Endodermal cell (in vitro differentiated cells): ENCODE results near the gene TDRD15. TPM values are rescaled to one million over a fixed set of nuclear protein-coding genes. Genes with fewer than 3 reads are reported as not detected.
"Not testable (repeated sequence)": the region's sequence is repeated elsewhere in the genome, so short reads cannot be mapped to it uniquely, and the experiment has no call there.

Experiments
- DNase-seq: peaks from one replicate; pipeline ENCODE4 v3.0.0-alpha.2; 2017
- H3K27ac ChIP-seq: 2 replicates; pipeline ENCODE4 v1.5.1; 2013; ENCODE audit warnings: mild to moderate bottlenecking, low read depth, low read length, moderate library complexity
- H3K27me3 ChIP-seq: 2 replicates; pipeline ENCODE4 v1.6.1; 2013; ENCODE audit warnings: mild to moderate bottlenecking, low read length, moderate library complexity; ENCODE audit not compliant: insufficient read depth, control insufficient read depth, poor library complexity, severe bottlenecking
- H3K36me3 ChIP-seq: 2 replicates; pipeline ENCODE4 v1.7.0; 2013; ENCODE audit warnings: mild to moderate bottlenecking, low read length, moderate library complexity; ENCODE audit not compliant: control insufficient read depth, insufficient read depth
- H3K4me1 ChIP-seq: one replicate; pipeline ENCODE4 v1.7.0; 2013; ENCODE audit warnings: low read length; ENCODE audit not compliant: control insufficient read depth, insufficient read depth
- H3K4me3 ChIP-seq: 2 replicates; pipeline ENCODE4 v1.5.1; 2013; ENCODE audit warnings: mild to moderate bottlenecking, low read length, moderate library complexity
- H3K9ac ChIP-seq: 2 replicates; pipeline ENCODE4 v1.6.1; 2013; ENCODE audit warnings: mild to moderate bottlenecking, low read length, moderate library complexity; ENCODE audit not compliant: poor library complexity, severe bottlenecking; ENCODE audit errors: extremely low read depth
- H3K9me3 ChIP-seq: 2 replicates; pipeline ENCODE4 v1.6.1; 2013; ENCODE audit warnings: mild to moderate bottlenecking, low read length, moderate library complexity; ENCODE audit not compliant: control insufficient read depth
- H3K27ac Mint-ChIP-seq: 2 replicates; pipeline ENCODE4 v1.8.0; 2020; ENCODE audit warnings: mixed read lengths
- H3K27me3 Mint-ChIP-seq: 2 replicates; pipeline ENCODE4 v1.8.0; 2021; ENCODE audit warnings: mild to moderate bottlenecking, mixed read lengths; ENCODE audit not compliant: insufficient read depth
- H3K36me3 Mint-ChIP-seq: 2 replicates; pipeline ENCODE4 v1.8.0; 2020; ENCODE audit warnings: low read depth, mixed read lengths
- H3K4me1 Mint-ChIP-seq: 2 replicates; pipeline ENCODE4 v1.8.0; 2020; ENCODE audit warnings: mixed read lengths
- H3K4me3 Mint-ChIP-seq: 2 replicates; pipeline ENCODE4 v1.8.0; 2020; ENCODE audit warnings: mild to moderate bottlenecking, moderate library complexity, mixed read lengths
- H3K9me3 Mint-ChIP-seq: 2 replicates; pipeline ENCODE4 v1.8.0; 2020; ENCODE audit warnings: mild to moderate bottlenecking, mixed read lengths
- CTCF ChIP-seq: fragments of 200-600 bp; sonication (generic); conservative IDR thresholded peaks from 2 replicates; pipeline ENCODE4 v1.5.0; 2021; ENCODE audit warnings: antibody characterized with exemption, mild to moderate bottlenecking
- WGBS, 2 experiments: methylation state at CpG; one replicate each; pipeline versions ENCODE4 v1.1.5 to v1.1.7; 2013; ENCODE audit warnings: missing lambda C conversion rate in 2 of 2, mixed read lengths in 1 of 2; ENCODE audit not compliant: insufficient coverage in 1 of 2, insufficient read length in 1 of 2; 5-methylcytosine and 5-hydroxymethylcytosine counted together
- total RNA-seq, 2 donors: library from RNA; stranded (reverse); fragmentation: NEBNext Ultra II Directional in 1 of 2; extraction: Animal tissue kit (Norgen Biotek cat#: 25700) in 1 of 2; gene quantifications; 2 replicates in 1 of 2; 3 replicates in 1 of 2; pipeline ENCODE4 v1.2.1, GENCODE V29; 2021

Gene TDRD15
- total RNA-seq, 2 donors from 2014 or later: 0.33 to 0.44 TPM

GRCh38 chr2:21098294-21098693 is 25.5 kb upstream of the TDRD15 start:
- H3K4me3 Mint-ChIP-seq: no peak overlapping the region
- Histone ChIP-seq H3K27me3 (no peaks in the 10 kb centered on the region), H3K27ac (no peak overlapping the region), H3K4me1 (no peaks in the 10 kb centered on the region), H3K36me3 (no peaks in the 10 kb centered on the region), H3K9ac (no peak overlapping the region), H3K9me3 (no peaks in the 10 kb centered on the region), H3K4me3 (no peak overlapping the region)
- H3K4me1 Mint-ChIP-seq: peaks cover 3% of the 10 kb centered on the region
- DNase-seq: no peak
- H3K27ac Mint-ChIP-seq: no peak overlapping the region
- no peaks in the 10 kb centered on the region for H3K36me3 Mint-ChIP-seq
- no peaks in the 10 kb centered on the region for H3K9me3 Mint-ChIP-seq
- peaks cover 6% of the 10 kb centered on the region for H3K27me3 Mint-ChIP-seq
- no peak for TF ChIP-seq CTCF
- WGBS, 2 experiments: 85 to 100% methylated on average over 1 of the region's 1 CpG

GRCh38 chr2:21099281-21099907 is 24.4 kb upstream of the TDRD15 start:
- no peaks in the 10 kb centered on the region for H3K9me3 ChIP-seq
- no peak overlapping the region for H3K9ac ChIP-seq
- no peak for TF ChIP-seq CTCF
- no peaks in the 10 kb centered on the region for H3K36me3 Mint-ChIP-seq
- H3K4me1 Mint-ChIP-seq: peaks cover 13% of the 10 kb centered on the region
- no peak overlapping the region for H3K27ac Mint-ChIP-seq
- 88 to 94% methylated on average over 3 to 4 of the region's 5 CpGs for WGBS, 2 experiments
- no peak overlapping the region for H3K4me3 Mint-ChIP-seq
- H3K27me3 ChIP-seq: no peaks in the 10 kb centered on the region
- H3K27me3 Mint-ChIP-seq: peaks cover 6% of the 10 kb centered on the region
- DNase-seq: no peak
- no peaks in the 10 kb centered on the region for H3K4me1 ChIP-seq
- H3K9me3 Mint-ChIP-seq: no peaks in the 10 kb centered on the region
- no peak overlapping the region for H3K27ac ChIP-seq
- H3K36me3 ChIP-seq: no peaks in the 10 kb centered on the region
- H3K4me3 ChIP-seq: no peak overlapping the region

GRCh38 chr2:21101514-21102155 is 22.1 kb upstream of the TDRD15 start:
- H3K27me3 ChIP-seq, H3K27me3 Mint-ChIP-seq, H3K27ac ChIP-seq, H3K9me3 Mint-ChIP-seq, H3K9me3 ChIP-seq, H3K4me3 Mint-ChIP-seq, H3K36me3 ChIP-seq, H3K4me3 ChIP-seq, DNase-seq, H3K9ac ChIP-seq, H3K4me1 ChIP-seq, H3K27ac Mint-ChIP-seq, H3K36me3 Mint-ChIP-seq: not testable (repeated sequence)
- WGBS, 2 experiments: 92 to 97% methylated on average over 25 to 34 of the region's 34 CpGs
- H3K4me1 Mint-ChIP-seq: peaks cover 10% of the 10 kb centered on the region
